Activated CD4-positive, alpha-beta T cell treated with anti-CD3 and anti-CD28 coated beads, Interleukin-2, amount 50 U/mL, for 4 hours (primary cell): Measurements from ENCODE around the gene METTL25.

Experiments
- DNase-seq, 2 experiments: peaks; one replicate each; pipeline ENCODE4 v3.0.0-alpha.2; 2020

The METTL25 gene

DNA sequence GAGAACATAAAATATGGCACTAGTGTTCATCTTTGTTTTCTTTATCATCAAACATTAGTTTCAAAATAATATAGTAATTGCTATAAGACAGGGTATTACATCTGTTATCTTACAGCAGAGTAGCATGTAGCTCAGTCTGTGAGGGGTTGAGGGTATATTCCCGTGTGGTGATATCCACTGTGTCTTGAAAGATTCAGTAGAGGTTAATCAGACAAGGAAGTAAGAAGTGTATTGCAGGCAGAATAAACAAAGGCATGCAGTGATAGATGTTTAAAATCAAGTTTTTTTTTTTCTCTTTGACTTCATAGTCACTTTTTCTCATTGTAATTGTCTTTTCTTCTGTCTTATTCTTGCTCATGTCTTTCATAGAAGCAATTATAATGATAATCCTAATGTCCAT is 48.3 kb downstream of the METTL25 start:
- DNase-seq = no peak

DNA sequence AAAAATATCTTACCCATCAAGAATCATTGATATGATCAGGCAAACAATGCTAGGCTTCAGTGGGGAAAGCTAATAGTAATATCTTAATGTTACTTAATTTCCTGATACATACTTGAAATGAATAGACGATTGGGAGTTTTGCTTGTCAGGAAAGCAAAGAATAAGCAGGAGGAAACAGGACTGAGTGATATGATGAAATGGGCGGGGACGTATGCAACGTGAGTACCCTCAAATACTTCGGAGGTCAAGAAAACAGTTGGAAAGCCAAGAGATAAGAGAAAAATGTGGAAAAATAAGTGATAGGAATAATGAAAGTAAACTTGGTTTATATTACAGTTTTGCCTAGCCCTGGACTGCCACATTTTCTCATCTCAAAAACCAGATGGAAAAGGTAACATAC is 49.2 kb downstream of the METTL25 start:
- DNase-seq = no peak

DNA sequence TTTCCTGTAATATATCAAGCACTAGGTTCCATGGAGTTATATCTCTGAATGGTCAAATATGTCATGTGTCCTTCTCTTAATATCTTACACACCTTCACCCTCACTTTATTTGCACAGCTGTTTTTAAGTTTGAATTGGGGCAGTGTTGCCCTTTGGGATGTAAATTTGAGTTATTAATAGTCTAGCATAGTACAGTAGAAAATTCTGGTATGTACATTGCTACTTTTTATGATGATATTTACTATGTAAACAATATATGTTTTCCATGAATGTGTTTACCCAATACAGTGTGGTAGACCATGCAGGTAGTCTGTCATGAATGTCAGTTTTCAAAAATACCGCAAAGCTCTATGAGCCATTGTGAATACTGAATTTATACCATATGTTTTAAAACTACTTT is 50.5 kb downstream of the METTL25 start:
- no peak for DNase-seq

GRCh38 chr12:82411546-82412230 is 53.4 kb downstream of the METTL25 start:
- no peak for DNase-seq

DNA sequence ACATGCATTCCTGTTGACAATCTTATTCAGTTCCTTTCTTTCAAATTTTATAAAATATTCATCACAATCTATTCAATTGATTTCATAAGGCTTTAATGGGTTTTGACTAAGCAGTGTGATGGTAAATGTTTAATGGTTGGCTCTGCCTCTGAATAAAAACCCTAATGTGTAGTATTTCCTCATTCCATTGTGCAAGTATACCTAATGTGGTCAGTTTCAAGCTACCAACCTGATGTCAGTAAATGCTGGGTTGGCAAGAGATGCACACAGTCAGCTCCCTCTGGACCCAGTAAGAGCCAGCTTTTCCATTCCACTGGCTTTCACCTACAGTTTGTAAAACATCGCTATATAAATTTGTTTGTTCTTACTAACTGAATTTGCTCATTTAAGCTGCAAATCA is 53.9 kb downstream of the METTL25 start:
- DNase-seq = no peak

DNA sequence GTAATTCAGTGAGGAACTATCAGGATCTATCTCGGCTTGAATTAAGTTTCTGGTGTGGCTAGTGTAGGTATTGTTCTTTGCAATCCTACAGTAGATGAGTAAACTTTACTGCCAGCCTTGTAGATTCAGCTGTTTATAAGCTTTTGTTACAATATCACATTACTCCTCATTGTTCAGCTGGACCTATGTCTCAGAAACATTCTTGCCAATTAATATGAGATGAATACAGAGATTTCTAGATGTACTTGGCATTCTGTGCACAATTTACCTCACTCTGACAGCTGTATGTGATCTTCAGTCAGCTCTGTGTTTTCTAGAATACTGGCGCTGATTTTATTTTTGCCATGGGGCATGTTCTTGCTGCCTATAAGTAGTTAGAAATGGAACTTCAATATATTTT is 55.7 kb downstream of the METTL25 start:
- no peak for DNase-seq

DNA sequence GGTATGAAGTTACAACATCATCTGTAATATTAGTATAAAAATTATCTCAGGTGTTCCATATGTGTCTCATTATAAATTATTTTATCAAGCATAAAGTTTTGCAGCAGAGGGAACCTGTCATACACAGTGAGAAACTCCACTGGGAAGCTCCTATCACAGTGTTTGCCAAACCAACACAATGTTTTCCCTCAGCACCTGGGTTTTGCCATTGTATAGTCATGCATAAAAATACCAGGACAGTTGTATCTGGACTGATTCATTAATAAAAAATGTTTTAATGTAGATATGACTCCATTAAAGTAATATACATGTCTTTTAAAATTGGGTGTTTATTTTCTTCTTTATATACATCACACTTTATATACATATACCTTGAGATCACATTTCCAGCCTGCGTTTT is 56.6 kb downstream of the METTL25 start:
- DNase-seq = no peak

GRCh38 chr12:82415402-82415801 is 57.1 kb downstream of the METTL25 start:
- no peak for DNase-seq

GRCh38 chr12:82425241-82425640 is 66.9 kb downstream of the METTL25 start:
- DNase-seq = no peak

DNA sequence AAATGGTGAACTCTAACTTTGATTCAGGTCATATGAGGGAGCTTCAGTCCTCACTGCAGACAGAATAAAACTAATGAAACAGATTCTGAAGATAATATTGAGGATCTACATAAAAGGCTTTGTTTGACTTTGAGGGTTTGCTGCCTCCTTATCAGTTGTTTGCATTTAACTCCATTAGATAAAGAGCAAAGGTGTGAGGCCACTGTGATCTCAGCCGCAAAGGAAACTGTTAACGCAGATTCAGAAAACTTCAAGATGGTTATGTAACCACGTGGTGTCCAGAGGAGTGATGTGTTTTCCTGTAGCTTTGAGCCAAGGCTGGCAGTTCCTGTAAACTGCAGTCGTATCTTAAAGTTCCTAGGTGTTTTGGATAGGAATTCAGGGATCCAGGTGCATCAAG is 67.8 kb downstream of the METTL25 start:
- DNase-seq = no peak

DNA sequence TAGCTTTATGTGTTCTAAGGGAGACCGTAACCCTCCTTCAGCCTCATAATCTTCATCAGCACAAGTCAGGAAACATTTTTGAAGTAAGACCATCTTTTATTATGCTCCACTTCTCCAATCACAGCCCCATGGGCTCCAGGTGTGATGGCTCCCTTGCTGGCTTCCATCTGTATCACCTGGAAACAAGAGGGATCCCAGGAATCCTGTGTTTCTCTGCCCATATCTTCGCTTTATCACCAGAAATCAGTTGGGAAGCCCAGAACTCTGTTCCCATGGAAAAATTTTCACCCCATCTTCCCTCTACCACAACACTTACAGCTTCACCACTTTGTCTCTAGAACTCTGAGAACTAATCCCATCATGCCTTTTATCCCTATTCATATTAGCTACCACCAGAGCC is 68.3 kb downstream of the METTL25 start:
- DNase-seq = no peak

DNA sequence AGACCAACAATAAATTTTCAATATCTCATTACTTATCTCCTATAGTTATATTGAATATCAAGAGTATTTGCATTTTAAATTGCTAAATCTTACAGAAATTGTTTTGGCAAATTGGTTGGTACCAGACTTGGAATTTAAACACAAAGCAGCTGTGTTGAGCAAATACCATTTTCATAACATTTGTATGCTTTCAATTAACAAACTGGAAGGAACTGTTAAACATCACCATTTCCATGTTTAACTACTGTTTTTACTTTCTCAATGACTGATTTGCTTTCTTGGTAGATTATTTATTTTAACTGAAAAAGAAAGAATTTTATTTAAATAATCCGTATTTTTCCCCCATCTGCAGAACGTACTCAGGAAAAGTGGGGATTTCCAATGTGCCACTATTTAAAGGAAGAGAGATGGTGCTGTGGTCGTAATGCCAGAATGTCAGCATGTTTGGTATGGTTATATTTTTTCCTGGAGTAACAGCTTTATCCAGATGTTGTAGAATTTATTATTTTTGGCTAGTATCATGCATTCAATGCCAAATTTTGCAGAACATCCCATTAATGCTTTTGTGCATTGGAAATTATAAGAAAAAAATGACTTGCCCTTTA is 72.3 kb downstream of the METTL25 start:
- no peak for DNase-seq

GRCh38 chr12:82434392-82434911 is 76.1 kb downstream of the METTL25 start:
- no peak for DNase-seq

DNA sequence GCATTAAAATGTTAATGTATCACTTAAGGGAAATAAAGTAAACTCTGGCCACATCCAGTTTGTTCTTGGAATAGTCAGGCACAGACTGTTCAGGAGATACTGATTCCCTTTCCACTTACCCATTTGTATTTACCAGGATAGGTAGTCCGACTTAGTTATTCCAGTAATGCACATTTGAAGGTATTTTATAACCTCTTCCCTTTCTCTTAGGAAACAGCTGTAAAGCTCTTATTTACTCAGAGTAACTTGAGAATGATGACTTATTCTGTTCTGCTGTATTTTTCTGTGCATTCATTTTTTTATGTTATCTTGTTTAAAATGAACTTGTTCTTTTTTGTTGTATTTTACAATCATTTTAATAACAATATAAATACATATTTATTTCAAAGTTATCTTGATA is 78.0 kb downstream of the METTL25 start:
- DNase-seq = no peak

GRCh38 chr12:82437744-82438143 is 79.4 kb downstream of the METTL25 start:
- DNase-seq = no peak

GRCh38 chr12:82438356-82438755 is 80.0 kb downstream of the METTL25 start:
- no peak for DNase-seq

DNA sequence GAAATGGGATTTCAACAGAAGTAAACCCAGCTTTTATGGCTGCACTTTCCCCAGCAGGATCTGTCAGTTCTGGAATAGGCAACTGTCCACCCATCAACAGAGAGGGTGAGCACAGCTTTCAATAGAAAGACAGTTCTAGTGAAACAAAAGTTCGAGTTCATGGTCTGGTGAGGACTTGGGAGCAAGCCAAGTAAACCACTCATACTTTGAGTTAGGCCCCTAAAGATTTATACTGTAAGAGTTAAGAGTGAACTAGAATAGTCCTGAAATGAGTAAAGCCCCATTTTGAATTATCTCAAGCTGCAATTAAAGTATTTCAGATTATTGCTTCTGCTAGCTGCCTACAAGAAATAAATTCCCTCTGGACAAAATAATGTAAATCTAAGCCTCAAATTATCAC is 82.6 kb downstream of the METTL25 start:
- no peak for DNase-seq

DNA sequence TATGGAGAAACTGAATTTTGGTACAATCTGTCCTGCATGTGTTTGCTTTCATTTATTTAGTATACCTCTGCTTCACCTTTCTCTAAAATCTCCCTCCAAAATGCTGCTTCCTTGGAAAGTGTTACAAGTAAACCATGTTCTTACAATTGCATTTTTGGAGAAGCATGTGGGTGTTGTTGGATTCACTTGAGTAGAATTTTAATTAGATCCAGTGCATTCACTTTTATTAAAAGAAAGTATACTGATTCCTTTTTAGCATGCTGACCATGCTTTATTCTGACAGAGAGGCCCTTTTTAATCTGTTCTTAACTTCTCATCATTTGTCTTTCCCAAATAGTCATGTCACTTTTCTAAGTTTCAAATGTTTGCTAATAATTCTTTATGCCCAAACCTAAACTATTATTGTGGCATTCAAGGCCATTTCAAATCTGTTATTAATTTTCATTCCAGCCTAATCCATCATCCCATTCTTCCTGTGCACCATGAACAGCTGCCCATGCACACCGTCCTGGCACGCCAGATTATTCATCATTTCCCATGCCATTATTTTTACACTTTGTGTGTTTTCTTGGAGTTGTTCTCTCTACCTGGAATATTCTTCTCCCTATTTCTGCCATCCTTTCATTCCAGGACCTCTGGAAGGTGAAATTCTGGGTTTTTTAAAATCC is 90.7 kb downstream of the METTL25 start:
- no peak for DNase-seq

- no peak for DNase-seq
These were observed 98.3 kb downstream of the METTL25 start for GRCh38 chr12:82456633-82457032.

DNA sequence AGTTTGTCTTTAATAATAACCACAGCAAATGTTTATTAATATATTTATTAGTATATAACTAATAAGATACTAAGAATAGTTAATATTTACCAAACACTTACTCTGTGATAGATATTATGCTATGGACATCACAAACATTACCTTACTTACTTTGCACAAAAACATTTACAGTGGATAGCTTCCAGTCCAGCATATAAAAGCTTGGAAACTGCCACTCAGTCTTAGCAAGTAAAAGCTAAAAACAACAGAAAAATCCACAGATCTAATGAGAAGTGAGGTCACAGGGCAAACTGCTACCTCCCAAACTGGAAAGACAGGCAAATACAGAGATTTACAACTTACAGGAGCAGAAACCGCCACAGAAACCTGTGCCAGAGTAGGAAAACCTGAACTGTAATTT is 99.8 kb downstream of the METTL25 start:
- no peak for DNase-seq

DNA sequence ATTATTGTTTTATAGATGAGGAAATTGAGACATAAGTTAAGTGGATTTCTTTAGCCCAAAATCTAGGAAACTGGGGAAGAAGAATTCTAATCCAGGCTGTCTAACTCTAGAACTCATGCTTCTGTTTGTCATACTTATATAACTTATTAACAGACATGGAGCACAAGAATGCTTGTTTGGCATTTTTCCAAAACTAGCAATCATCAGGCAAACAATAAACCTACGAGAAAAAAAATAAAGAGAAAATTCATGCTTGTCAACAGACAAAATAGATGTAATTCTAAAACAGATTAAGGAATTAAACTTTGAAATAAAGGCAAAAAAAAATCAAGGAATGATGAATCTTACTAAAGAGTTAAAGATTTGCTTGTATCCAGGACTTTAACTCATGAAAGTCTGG is 103.1 kb downstream of the METTL25 start:
- no peak for DNase-seq

DNA sequence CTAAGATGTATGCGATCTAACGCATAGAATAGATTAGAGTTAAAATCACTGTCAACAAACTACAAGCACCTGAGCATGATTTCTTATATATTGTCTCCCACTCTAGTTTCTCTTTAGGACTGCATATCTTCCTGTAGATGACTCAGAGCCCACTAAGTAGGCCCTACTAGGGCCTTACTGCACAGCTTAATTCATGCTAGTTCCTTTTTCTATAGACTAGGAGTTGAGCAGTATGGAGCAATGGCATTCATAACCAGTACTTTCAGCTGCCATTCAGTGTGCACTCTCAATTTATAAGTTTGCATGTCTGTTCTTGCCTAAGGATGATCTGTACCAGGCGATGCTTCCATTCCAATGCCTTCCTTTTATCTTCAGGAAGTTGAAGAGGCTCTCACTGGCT is 103.5 kb downstream of the METTL25 start:
- no peak for DNase-seq

DNA sequence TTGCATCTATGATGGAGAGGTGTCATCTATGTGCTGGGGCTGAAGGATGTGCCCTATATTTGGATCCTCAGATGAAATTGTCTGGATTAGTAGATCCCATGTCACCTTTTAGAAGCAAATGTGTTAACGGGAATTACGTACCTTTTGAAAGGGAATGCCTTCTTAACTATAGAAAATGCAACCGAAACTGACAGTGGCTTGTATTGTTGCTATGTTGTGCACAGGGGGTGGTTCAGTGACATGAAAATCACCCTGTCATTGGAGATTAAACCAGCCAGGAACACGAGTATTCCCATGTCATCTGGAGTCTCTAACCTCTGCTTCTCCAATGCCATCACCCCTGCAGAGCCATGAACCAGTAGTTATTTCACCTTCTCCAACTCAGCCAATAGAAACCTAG is 110.2 kb downstream of the METTL25 start:
- DNase-seq = no peak

GRCh38 chr12:82470906-82471512 is 112.7 kb downstream of the METTL25 start:
- no peak for DNase-seq
